Esophagus muscularis mucosa (tissue), 4 donors: ENCODE results near the gene DOCK2.

ENCODE experiments used
- EP300 ChIP-seq: sonication (generic); formaldehyde crosslinking; IDR thresholded peaks from one replicate; pipeline ENCODE4 v1.6.1; 2017; ENCODE audit warnings: antibody characterized with exemption
- POLR2A ChIP-seq: fragments of 450-650 bp; IDR thresholded peaks from one replicate; pipeline ENCODE4 v1.6.1; 2017; ENCODE audit warnings: antibody characterized with exemption, moderate library complexity, mild to moderate bottlenecking, low read depth
- TF ChIP-seq, protein P1 (sequence below), 3 experiments: fragments of 200-600 bp in 2 of 3; fragments of 450-650 bp in 1 of 3; sonication (generic) in 2 of 3; IDR thresholded peaks; one replicate each; pipeline ENCODE4 v1.5.1; 2017 to 2019; ENCODE audit warnings: antibody characterized with exemption in 3 of 3, mild to moderate bottlenecking in 2 of 3, moderate library complexity in 1 of 3

DNA sequence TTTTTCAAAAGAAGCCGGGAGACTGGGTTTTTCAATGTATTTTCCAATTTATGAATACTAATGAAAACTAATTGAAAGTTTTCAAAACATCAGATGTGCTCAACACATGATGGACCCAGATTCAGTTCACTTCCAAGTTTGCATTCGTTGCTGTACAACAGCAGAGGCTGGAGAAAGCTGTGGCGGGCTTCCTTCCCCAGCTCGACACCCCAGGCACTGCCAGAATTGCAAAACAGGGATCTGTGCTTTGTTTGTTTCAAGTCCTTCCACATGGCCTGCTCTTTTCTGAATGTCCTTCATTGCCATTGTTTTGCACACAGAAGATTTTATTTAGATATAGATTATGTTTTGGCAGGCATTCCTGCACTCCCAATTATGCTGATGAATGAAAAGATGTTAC, 373.5 kb downstream of the DOCK2 start:
- TF ChIP-seq, protein P1, sequence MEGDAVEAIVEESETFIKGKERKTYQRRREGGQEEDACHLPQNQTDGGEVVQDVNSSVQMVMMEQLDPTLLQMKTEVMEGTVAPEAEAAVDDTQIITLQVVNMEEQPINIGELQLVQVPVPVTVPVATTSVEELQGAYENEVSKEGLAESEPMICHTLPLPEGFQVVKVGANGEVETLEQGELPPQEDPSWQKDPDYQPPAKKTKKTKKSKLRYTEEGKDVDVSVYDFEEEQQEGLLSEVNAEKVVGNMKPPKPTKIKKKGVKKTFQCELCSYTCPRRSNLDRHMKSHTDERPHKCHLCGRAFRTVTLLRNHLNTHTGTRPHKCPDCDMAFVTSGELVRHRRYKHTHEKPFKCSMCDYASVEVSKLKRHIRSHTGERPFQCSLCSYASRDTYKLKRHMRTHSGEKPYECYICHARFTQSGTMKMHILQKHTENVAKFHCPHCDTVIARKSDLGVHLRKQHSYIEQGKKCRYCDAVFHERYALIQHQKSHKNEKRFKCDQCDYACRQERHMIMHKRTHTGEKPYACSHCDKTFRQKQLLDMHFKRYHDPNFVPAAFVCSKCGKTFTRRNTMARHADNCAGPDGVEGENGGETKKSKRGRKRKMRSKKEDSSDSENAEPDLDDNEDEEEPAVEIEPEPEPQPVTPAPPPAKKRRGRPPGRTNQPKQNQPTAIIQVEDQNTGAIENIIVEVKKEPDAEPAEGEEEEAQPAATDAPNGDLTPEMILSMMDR (IDR thresholded peaks at IDR 0.05), result no peak
- no peak for TF ChIP-seq POLR2A
- no peak for TF ChIP-seq EP300
